Stromal cell of bone marrow (primary cell): ENCODE data around the gene SPSB4.

Experiments
- DNase-seq: peaks from one replicate; pipeline ENCODE4 v3.0.0-alpha.2; 2012; ENCODE audit warnings: low read depth

The SPSB4 gene

DNA sequence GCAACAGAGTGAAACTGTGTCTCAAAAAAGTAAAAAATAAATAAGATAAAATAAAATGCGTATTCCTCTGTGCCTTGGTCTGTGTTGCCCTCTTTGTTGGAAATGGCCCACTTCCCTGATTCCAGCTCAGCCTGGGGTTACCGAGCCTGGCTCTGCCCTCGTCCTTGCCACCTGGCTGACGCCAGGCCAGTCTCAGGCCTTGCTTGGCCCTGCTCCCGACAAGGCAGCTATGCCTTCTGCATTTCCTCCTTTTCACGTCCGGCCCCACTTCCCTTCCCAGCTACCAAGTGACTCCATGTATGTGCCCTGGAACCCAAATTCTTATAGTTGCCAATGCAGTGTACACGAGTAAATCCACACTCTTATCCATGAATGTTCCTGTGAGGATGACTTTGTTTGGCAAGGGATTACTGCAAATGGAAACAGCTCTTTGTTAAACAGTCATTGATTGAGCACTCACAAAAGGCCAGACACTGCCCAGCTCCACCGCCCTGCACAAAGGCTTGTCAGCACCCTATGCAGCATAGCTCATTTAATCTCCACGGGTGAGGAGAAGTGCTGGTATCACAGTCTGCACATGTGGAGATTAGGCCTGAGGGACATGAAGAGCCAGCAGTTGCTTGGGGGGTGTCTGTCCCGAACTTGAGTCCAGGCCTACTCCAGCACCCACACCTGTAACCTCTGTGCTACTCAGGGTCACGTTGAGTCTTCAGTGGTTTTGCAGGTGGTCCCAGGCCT lies 25.1 kb downstream of the SPSB4 start:
- DNase-seq: no peak

GRCh38 chr3:141076797-141077571 lies 25.8 kb downstream of the SPSB4 start:
- peak; percentile 33 for DNase-seq

DNA sequence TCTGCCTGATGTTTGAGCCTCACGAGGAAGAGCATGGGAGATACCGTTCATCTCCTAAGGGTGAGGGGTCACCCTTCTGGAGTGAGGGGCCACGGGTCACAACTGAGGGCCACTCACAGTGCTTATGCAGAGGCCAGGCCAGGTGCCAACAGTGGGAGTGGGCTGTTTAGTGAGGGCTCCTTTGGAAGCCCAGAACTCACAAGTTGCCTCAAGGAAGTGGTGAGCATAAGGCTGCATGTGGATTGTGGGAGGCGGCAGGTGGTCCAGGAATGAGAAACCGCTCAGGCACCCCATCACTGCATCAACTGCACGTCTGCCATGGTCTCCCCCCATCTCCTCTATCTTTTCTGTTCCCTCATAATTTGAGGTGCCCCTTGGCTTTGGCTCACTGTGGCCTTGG lies 26.5 kb downstream of the SPSB4 start:
- DNase-seq: no peak

DNA sequence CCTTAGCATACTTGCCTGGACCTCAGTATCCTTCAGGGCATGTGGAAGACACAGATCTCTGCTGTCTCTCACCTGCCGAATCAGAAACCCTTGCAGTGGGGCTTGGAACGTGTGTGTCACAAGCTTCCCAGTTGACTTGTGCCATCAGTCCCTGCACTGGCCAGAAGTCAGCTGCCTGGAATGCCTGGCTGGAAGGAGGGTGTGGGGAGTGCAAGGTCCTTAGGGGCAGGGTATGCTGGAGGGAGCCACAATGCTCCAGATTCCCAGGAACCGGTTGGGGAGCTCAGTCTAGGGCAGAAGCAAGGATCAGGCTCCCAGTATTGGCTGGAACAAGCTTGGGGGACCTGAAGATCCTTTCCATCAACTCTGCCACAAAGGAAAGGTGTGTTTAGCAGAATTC lies 27.1 kb downstream of the SPSB4 start:
- DNase-seq: no peak

GRCh38 chr3:141080431-141080830 lies 29.3 kb downstream of the SPSB4 start:
- DNase-seq: no peak

- no peak for DNase-seq
Observed at GRCh38 chr3:141081141-141081795, 30.1 kb downstream of the SPSB4 start.

GRCh38 chr3:141082064-141082463 lies 30.9 kb downstream of the SPSB4 start:
- DNase-seq: no peak

DNA sequence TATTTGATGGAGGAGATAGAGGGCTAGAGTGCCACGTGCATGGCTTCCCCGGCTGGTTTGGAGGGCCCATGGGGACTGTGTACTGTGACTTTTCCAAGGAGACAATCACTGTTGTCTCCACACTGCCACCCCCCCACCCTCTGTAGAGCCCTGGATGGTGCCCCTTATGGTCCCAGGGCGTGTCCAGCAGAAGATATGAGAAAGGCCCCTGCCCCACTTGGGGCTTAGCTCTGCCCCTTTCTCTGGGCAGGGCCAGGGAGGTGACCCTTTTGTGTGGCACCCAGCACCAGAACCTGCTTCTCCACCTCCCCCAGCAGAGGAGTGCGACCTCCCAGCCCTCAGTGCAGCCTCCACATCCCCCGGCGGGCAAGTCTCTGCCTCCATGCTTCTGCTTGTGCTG lies 32.1 kb downstream of the SPSB4 start:
- DNase-seq: no peak

DNA sequence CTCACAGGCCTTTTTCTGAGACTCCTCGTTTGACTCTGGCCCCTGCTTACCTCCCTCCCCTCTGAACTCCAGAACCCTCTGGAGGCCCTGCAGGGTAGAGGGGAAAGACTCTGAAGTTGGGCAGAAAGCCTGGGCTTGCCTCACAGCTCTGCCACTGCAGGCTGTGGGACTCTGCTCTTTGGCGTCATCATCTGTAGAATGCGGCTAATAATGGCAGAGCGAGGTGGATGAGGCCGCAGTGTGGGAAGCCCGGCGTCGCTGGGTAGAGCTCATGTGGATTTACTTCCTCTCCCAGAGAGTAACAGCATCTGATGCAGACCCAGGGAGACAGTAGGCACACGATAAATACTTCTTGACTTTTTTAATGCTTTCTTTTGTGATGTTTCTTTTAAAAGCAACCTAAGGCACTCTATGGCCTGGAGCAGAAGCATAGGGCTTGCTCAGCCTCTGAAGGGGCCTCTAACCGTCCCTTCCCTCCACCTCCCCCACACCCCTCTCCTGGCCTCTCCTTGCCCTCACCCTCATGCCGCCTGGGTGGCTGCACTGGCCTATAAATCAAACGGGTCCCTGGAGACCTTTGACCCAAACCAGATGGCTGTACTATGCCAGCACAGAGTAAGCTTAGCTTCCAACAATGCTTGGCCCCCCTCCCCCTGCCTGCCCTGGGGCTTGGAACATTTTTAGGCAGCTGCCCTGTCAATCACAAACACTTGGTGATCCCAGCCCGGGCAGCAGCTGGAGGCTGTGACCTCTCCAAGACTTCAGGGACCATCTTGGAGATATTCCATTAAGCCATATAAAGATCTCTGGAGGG lies 32.9 kb downstream of the SPSB4 start:
- DNase-seq: no peak

- no peak for DNase-seq
Observed at GRCh38 chr3:141085343-141086070, 34.4 kb downstream of the SPSB4 start.

DNA sequence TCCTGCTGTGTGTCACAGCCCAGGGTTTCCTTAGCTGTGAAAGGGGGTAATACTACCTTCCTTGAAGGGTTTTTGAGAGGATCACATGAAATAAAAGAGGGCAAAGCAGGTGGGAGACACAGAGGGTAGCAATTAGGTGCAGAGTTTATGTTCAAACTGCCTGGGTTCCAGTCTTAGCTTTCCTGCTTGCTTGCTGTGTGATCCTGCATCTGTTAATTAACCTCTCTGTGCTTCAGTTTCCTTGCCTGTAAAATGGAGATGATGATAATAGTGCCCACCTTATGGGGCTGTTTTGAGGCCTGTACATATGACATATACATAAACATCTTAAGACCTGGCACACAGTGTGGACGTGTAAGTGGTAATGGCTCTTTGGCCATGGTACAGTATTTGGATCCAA lies 35.0 kb downstream of the SPSB4 start:
- DNase-seq: no peak

DNA sequence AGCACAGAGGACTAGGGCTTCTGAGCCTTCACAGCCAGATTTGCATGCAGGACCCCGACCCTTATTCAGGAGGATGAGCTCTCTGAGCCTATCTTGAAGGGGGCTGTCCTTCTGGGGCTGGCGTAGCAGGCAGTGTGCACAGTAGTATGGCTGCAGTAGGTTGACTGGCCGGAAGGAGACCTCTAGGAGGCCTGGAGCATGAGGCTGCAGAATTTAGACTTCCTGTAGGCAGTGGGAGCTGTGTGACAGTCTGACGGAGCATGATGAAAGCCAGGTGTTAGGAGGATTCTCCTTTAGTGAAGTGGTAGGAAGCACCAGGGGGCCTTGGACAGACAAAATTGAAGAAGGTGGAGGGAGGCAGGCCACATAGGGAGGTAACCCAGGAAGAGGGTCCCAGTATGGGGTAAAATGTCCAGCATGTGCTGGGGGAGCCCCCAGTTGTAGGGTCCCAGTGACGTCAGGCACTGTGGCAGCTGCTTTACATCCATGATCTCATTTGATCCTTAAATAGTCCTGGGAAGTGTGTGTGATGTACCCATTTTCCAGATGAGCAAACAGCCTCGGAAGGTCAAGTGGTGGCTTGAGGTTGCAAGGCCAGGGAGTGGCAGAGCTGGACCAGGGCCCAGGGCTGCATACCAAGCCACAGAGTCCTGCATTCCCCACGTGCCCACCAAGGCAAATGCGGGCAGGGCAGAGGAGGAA lies 36.1 kb downstream of the SPSB4 start:
- no peak for DNase-seq

DNA sequence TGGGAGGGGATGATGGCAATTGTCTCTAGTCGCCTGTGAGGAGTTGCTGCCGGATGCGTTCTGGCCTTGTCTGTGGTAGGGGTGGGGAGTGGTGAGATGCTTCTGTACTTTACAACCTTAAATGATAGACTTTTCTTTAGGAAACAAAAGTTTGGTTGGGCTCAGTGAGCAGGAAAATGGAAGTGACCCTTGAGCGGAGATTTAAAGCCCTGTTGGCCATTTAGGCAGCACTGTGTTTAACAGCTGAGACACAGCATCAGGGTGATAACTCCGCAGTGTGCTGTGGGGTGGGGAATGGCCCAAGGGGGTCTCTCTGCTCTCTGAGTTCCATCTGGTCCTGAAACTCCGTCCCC lies 36.6 kb downstream of the SPSB4 start:
- no peak for DNase-seq

DNA sequence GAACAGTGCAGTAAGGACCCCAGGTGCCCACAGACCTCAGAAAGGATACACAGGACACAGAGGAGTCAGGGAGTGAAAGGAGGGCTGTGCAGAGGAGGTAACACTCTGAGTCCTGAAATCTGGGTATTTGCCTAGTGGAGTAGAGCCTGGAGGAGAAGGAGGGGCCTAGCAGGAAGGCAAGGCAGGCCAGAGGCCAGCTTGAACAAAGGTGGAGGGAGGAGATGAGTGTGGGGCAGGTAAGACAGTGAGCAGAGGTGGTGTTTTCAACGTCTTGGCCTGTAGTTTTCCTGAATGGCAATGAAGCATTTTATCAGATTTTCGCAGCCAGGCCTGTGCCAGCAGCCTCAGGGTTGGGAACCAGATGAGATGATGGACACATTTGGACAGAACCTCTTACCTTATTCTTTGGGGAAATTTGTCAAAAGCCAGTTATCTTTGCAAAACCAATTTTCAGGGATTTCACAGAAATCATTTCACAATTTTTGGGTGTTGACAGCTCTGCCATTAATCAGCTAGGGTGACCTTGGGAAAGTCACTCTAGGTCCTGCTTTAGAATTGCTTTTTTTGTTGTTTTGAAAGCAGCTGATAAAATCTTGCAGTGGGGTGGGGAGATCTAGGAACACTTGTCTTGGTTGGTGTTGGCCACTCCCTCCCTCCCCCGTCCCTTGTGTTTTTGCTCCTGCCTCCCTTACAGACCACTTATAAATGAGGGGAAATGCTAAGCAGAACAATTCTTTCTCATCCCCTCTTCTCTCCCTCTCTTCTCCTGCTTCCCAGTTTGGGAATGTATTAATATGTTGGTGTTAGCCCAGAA lies 38.4 kb downstream of the SPSB4 start:
- DNase-seq: no peak

DNA sequence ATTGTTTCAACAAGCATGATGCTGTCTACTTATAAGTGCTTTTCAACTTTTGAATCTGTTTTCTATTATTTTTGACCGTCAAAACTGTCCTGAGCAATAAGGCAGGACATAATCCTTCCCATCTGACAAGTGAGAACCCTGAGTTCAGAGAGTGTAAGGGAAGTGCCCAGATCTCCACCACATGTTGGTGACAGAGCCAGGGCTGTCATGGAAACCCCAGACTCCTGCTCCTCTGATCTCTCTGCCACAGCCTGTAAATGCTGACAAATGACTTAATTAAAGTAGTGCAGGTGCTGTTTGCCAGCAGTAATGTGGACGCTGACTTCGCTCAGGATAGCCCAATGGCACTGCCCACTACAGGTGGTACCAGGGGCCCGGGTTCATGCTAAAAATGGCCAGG lies 40.3 kb downstream of the SPSB4 start:
- no peak for DNase-seq

GRCh38 chr3:141092663-141093062 lies 41.5 kb downstream of the SPSB4 start:
- DNase-seq: no peak

DNA sequence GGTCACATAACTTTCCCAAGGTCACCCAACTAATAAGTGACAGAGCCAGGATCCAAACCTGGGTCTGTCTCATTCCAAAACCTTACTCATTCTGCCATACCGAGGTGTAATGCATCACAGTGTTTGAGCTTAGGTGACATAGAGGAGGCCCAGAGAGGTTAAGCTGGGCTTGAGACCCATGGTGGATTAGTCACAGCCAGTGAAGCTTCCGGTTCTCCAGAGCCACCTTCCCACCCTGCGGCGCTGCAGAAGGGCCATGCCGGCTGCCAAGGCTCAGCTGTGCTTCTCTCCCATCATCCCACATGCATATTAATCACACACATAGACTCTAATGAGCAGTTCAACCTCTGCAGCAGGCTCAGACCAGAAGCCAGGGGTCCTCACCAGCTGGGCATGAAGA lies 42.2 kb downstream of the SPSB4 start:
- DNase-seq: no peak

GRCh38 chr3:141093971-141094684 lies 43.0 kb downstream of the SPSB4 start:
- no peak for DNase-seq

- DNase-seq: peak; percentile 77
Observed at GRCh38 chr3:141094790-141095545, 43.8 kb downstream of the SPSB4 start.
